GM15510 (cell line): ENCODE measurements around the gene IGF2BP2.

Experiments used
- POLR2A ChIP-seq: IDR thresholded peaks from 3 replicates; pipeline ENCODE4 v1.6.1; 2011; ENCODE audit warnings: borderline replicate concordance; ENCODE audit not compliant: insufficient read length; ENCODE audit errors: extremely low read depth

The IGF2BP2 gene

DNA sequence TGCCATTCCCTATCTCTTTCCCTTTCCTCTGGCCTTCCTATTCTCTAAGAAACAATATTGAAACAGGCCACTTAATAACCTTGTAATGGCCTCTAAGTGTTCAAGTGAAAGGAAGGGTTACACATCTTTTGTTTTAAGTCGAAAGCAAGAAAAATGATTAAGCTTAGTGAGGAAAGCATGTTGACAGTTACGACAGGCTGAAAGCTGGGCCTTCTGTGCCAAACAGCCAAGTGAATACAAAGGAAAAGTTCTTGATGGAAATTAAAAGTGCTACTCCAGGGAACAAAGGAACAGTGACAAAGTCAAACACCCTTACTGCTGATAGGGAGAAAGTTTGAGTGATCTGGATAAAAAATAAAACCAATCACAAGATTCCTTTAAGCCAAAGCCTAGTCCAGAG is 184.5 kb downstream of the IGF2BP2 start:
- no peak for TF ChIP-seq POLR2A

DNA sequence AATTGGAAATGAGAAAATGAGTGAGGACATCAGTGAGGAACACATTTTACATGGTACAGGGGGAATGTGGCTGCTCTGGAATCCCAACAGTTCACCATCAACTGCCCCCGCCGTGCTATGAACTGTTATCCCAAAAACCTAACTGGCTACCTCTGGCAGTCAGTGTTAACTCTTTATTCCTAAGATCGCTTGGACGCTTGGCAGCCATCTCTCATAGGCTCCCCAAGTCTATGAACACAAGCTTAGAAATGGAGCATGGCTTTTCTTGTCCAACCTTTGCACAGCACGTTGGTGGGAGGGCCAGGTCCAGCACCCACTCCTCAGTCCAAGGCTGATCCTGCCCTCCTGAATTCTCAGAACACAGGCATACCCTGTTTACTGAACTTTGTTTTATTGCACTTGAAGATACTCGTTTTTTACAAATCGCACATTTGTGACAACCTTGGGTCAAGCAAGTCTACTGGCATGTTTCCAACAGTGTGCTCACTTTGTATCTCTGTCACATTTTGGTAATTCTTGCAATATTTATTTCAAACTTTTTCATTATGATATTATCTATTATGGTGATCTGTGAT is 185.1 kb downstream of the IGF2BP2 start:
- TF ChIP-seq POLR2A = no peak

DNA sequence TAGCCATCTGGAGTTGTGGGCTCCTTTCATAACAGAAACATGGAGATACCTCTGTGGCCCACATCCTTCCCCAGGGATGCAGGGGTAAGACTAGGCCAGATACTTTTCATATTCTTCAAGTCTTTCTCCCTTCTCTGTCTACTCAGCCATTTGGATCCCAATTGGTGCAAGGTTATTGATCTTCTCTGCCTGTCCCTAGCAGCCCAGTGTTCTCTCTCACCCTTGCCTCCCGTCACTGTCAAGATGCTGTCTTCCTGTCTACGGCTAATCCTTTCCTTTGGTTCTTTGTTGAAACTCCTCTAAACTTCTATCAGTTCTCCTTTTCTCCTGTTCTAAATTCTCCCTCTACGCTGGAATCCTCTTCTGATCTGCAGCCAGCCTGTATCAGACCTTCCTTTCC is 187.5 kb downstream of the IGF2BP2 start:
- no peak for TF ChIP-seq POLR2A

DNA sequence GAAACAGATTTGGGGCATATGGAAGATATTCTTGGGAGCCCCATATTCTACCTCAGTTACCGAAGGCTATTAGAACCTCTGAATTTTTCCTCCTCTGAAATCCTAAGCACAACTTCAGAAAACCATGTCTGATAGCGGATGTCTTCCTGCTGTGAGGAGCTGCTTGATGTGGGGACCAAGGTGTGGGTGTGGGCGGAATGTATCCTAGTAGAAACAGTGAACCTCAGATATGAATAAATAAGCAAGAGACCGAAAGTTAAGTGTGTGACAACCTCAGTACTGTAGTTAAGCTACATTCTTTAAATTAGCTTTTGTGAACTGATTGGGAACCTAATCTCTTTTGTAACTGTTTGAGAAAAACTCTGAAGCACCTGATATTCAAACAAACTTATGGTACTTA is 191.8 kb downstream of the IGF2BP2 start:
- no peak for TF ChIP-seq POLR2A

DNA sequence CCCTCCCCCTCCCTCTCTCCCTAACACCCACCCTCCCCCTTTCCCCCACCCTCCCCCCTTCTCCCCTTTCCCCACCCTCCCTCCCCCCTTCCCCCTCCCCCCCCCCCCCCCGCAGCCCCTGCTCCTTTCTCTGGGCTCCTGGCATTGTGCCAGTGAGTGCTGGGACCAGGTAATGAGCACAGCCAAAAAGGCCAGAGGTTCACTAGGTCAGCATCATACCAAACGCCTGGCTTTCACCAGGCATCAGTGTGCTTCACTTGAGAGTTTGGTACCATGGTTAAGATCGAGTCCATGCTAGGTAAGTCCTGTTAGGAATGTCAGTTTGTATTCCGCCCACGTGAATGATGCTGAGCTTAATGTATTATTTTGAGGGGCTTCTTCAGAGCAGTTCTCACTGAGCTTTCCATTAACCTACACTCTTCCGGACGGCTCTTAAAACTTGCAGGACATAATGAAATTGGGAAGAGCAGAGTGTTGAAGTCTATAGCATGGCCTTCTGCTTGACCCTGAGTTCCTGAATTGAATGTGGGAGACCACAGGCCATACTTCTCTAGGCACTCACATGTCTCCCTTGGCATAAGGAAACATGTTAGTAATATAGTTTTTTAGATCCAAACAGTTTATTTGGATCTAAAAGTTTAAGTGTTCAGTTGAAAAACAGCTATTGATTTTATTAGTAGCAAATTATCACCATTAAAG is 193.2 kb downstream of the IGF2BP2 start:
- TF ChIP-seq POLR2A = no peak

DNA sequence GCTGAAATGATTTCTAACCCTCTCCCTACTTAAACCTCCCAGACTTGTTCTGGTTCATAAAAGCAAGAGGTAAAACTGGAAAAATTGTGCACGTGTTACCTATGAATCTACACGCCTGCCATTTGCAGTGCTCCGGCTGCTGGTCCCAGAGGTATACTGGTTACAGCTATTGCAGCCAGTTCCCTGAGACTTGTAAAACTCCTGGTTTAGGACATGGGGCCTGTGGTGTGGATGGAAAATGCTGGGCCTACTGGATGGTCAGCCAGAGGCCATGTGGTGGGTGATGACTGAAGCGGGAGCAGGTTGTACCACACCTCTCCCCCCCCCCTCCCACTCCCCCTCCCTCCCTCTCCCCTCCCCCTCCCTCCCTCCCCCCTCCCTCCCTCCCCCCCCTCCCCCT is 193.7 kb downstream of the IGF2BP2 start:
- no peak for TF ChIP-seq POLR2A

DNA sequence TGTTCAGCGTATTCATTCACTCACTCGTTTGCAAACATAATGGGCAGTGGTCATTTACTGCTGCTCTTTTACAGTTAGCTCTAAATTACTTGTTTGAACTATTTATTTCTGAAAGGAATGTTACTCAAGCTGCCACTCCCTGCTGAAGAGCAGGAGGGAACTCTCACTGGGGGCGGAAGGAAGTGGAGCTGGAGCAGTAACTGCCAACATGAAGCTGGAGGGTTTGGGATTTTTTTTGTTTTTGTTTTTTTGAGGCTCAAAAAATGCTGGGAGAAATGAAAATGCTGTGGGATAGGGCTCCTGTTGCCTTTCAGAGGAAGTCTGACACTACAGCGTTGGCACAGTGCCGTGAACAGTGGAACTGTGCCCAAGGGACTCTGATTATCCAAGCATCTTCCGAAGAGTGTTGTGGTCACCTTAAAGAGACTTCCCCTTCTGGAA is 194.6 kb downstream of the IGF2BP2 start:
- TF ChIP-seq POLR2A = no peak

DNA sequence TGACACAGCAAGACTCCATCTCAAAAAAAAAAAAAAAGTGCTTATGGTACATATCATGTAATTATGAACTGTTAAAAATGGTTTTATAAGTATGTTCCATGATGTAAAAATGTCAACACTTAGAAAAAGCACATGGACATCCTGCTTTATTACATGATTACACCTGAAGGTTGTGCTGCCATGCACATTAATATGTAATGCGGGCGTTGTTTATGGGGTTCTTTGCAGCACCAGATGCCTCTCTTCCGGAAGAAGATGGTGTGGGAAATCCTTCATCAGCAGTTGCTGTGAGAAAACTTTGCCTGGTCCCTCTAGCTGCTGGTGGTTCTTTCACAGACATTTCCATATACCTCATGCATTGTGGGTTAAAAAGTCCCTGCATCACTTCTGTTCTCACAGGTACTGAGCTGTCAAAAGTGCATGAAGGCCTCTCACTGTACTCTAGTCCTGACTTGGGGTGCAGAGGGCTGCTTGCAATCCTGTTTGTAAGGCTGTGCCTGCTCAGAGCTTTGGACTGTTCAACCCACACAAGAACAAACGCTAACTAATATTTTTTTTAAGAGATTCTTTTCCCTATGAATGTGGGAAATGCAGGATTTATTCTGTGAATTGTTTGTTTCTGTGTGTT is 195.2 kb downstream of the IGF2BP2 start:
- no peak for TF ChIP-seq POLR2A

DNA sequence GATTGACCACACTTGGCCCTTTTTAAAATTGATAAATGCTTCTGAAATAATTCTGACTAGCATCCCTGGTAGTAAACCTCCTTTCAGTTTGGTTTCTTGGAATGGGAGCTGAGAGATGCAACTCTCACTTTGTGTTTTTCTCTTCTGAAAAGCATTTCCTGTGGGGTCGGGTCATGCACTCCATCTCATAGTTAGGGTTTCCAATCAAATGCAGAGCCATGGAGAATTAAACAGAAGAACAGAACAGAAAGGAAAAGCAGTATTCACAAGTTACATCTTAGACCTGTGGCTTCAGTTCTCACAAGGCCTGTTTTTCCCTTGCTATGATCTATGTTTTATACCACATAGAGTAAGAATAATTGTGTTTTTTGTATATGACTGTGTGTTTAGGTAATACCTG is 199.1 kb downstream of the IGF2BP2 start:
- no peak for TF ChIP-seq POLR2A

DNA sequence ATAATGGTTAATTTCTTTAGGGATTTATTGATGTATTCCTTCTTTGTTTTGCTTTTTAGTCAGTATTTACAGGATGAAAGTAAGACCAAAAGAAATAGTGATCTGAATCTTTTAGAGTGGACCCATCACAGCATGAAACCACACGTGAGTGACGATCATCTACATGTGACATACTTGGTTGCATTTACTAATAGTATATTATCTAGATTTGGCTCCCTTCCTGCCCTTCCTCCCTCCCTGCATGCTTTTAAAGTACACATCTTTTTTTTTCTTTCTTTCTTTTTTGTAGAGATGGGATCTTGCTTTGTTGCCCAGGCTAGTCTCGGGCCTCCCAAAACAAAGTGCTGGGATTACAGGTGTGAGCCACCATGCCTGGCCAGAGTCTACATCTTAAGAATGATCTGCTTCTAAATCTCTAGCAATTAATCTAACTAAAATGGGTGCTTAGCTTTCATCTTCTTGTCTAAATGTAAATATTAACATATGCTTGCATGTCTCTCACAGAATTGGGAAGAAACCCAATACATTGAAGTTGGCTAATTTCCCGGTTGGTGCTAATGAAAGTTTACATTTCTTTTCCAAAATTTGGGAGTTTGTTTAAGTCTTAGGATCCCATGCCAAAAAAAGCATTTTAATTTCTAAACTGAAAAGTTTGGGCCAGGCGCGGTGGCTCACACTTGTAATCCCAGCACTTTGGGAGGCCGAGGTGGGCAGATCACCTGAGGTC is 200.7 kb downstream of the IGF2BP2 start:
- no peak for TF ChIP-seq POLR2A

DNA sequence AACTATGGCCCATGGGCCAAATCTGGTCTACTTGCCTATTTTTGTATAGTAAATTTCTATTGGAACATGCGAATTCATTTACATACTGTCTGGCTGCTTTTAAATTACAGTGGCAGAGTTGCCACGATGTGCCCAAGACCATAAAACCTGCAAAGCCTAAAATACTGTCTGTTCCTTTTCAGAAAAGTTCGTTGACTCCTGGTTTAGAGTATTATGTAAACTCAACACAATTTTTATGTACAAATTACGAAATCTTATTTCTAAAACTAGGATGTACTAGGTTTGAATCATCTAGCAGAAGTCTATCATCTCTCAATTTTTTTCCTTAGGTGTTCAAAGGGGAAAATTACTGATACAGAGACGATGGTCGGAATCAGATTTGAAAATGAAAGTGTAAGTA is 211.8 kb downstream of the IGF2BP2 start:
- TF ChIP-seq POLR2A = no peak

DNA sequence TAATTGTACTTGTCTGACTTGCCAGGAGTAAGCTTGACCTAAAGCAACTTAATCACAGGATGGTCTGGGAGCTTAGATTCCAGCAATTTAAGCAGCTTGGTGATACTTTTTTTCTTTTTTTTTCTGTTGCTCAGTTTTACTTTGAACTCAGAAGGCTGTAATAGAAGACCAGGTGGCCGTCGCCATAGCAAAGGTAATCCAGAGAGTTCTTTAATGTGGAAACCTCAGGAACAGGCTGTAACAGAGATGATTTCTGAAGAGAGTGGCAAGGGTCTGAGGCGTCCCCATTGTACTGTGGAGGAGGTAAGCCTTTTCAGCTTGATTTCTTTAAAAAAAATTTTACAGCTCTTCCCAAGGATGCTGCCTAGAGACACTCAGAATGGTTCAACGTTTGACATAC is 218.6 kb downstream of the IGF2BP2 start:
- TF ChIP-seq POLR2A = no peak

DNA sequence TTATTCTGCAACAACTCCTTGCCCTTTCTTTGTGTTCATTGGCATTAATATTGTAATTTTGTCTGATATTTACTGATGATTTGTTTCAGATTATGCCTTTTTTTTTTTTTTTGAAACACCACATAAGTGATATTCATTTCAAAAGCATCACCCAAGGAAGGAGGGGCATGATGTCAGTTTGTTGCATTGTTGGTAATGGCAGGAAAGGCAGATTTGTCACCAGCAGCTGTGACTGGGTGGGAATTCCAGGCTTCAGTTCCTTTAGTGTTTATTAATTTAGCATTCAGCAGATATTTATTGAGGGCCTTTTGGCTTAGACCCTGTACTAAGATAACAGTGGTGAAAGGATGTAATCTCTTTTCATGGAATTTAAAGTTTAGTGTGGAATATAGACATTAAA is 219.3 kb downstream of the IGF2BP2 start:
- no peak for TF ChIP-seq POLR2A

DNA sequence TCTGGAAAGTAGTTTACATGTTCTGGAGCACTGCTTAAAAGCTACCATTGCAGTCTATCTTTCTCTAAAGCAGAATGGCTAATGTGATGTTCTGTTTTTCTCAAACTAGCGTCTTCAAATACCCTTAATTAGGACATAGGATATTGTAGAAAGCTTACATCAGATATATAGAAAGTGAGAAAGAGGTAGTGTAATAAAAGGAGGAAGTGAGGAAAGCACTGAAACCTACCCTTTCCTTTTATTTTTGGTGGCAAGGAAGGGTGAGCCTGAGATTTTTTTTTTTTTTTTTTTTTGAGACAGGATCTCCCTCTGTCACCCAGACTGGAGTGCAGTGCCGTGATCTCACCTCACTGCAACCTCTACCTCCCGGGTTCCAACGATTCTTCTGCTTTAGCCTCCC is 229.3 kb downstream of the IGF2BP2 start:
- no peak for TF ChIP-seq POLR2A

DNA sequence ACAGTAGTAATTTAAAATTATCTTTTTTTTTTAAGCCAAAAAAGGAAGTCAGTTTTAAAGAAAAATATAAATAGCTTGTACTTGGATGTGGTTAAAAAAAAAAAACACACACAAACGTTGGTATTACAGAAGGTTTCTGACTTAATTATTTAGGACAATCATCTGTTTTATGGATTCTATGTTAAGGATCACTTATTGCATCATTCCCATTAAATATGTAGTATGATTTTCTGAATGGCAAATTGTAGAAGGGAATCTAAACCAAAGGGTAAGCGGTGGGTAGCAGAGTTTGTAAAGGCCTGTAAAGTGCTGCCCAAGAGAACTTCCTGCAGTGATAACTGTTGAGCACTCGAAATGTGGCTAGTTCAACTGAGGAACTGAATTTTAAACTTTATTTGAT is 230.8 kb downstream of the IGF2BP2 start:
- TF ChIP-seq POLR2A = no peak
